ENCODE data around the gene ACOD1. TPM values are rescaled to one million over a fixed set of nuclear protein-coding genes. Genes with fewer than 3 reads are reported as not detected.

ACOD1 gene
- total RNA-seq, 2 donors from 2014 or later: not detected

DNA sequence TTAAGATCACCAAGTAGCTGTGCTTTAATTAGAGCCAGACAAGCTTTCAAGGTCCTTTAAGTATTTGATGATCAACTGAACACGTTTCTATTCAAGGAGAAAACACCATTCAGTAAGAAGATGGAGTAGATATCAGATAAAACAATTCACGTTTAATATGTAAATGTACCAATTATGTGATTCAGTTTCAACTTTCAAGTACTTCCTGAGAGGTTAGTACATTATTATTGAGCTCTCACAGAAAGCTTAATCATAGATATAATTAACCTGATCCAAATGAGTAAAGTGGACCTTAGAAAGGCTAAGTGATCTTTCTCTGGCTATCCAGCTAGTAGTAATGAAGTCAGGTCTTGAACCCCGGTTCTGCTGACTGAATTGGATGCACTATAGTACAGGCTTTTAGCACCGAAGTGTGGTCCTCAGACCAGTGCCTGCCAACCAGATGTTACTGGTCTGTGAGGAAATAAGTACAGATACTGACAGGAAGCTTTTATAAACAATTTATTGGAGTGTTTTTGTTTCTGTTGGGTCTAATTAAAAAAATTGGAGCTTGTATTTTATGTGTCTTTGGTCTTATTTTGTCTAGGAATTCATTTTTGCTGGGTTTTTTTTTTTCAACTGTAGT, 53.8 kb downstream of the ACOD1 start:
- peaks cover 0 to 17% of the 10 kb centered on the region in 2 donors for H3K4me1 ChIP-seq

DNA sequence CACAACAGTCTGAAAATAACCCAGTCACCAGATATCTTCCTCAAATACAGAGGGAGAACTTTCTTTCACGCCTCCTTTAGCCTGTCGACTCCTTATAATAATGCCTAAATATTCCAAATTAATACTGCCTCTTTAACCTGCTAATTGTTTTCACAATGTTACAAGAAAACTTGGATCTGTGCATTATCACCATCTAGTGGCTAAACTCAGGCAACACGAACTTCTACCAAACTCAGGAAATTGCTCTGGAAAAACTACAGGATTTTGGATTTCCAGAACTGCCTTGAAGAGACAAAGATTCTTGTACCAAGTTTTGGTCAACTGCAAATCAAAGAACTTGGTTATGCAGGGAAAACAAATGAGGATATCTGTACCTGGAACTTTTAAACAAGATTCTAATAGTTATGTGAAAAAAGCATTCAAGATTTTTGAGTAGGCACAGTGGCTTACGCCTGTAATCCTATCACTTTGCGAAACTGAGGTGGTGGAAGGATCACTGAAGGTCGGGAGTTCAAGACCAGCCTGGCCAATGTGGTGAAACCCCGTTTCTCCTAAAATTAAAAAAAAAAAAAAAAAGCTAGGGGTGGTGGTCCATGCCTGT, 54.4 kb downstream of the ACOD1 start:
- no peaks in the 10 kb centered on the region for H3K27me3 ChIP-seq
- H3K4me1 ChIP-seq: peaks cover 0 to 17% of the 10 kb centered on the region in 2 donors
- DNase-seq (ENCODE audit: low spot score): no peak
- H3K27ac ChIP-seq: peak overlapping the region in 1 of 2 donors; percentile 8
- no peak overlapping the region for H3K4me3 ChIP-seq
- no peaks in the 10 kb centered on the region for H3K9me3 ChIP-seq
- H3K36me3 ChIP-seq: peaks cover 55% of the 10 kb centered on the region
- TF ChIP-seq, protein P1, sequence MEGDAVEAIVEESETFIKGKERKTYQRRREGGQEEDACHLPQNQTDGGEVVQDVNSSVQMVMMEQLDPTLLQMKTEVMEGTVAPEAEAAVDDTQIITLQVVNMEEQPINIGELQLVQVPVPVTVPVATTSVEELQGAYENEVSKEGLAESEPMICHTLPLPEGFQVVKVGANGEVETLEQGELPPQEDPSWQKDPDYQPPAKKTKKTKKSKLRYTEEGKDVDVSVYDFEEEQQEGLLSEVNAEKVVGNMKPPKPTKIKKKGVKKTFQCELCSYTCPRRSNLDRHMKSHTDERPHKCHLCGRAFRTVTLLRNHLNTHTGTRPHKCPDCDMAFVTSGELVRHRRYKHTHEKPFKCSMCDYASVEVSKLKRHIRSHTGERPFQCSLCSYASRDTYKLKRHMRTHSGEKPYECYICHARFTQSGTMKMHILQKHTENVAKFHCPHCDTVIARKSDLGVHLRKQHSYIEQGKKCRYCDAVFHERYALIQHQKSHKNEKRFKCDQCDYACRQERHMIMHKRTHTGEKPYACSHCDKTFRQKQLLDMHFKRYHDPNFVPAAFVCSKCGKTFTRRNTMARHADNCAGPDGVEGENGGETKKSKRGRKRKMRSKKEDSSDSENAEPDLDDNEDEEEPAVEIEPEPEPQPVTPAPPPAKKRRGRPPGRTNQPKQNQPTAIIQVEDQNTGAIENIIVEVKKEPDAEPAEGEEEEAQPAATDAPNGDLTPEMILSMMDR (IDR thresholded peaks at IDR 0.05): peak in 1 of 2 donors; percentile 70

More for the DNA sequence above, 53.8 kb downstream of the ACOD1 start:
- H3K27ac ChIP-seq: peak overlapping the region in 1 of 2 donors; percentile 8
- no peaks in the 10 kb centered on the region for H3K27me3 ChIP-seq
- no peaks in the 10 kb centered on the region for H3K9me3 ChIP-seq
- DNase-seq (ENCODE audit: low spot score): no peak
- no peak overlapping the region for H3K4me3 ChIP-seq
- TF ChIP-seq, protein P1 (IDR thresholded peaks at IDR 0.05): no peak
- peaks cover 54% of the 10 kb centered on the region for H3K36me3 ChIP-seq

Other genes starting within 250 kb of the ACOD1 start
- gene KCTD12, start 62.1 kb upstream of the ACOD1 start, total RNA-seq: 10 to 100 TPM; 48.9 to 57.4 TPM
- gene CLN5, start 43.6 kb downstream of the ACOD1 start, total RNA-seq: 10 to 100 TPM; 15.8 to 18.4 TPM
- 10 to 100 TPM; 47.2 to 48.1 TPM for gene FBXL3, start 78.6 kb downstream of the ACOD1 start, total RNA-seq